ENCODE data around the gene PRSS16.

PRSS16 gene

DNA sequence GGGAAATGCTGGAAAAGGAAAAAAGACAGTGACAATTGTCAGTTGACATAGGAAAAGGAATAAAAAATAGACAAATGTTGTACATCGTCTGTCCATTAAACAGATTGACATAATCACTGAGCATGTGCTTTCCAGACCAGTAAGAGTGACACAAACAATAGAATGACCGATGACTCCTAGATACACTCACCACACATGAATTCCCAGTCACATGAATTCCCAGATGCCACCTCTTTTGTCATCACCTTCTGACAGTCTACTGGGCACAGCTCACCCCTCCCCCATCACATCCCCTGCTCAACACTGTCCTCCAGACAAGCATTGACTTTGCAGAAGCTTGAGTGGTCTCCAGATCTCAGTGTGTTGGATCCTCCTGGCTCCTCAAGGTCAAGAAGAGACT, 38.6 kb downstream of the PRSS16 start:
- TF ChIP-seq, protein P1, sequence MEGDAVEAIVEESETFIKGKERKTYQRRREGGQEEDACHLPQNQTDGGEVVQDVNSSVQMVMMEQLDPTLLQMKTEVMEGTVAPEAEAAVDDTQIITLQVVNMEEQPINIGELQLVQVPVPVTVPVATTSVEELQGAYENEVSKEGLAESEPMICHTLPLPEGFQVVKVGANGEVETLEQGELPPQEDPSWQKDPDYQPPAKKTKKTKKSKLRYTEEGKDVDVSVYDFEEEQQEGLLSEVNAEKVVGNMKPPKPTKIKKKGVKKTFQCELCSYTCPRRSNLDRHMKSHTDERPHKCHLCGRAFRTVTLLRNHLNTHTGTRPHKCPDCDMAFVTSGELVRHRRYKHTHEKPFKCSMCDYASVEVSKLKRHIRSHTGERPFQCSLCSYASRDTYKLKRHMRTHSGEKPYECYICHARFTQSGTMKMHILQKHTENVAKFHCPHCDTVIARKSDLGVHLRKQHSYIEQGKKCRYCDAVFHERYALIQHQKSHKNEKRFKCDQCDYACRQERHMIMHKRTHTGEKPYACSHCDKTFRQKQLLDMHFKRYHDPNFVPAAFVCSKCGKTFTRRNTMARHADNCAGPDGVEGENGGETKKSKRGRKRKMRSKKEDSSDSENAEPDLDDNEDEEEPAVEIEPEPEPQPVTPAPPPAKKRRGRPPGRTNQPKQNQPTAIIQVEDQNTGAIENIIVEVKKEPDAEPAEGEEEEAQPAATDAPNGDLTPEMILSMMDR (IDR thresholded peaks at IDR 0.05; ENCODE audit: low read depth, low read length), result no peak
- TF ChIP-seq EZH2phosphoT487 (IDR thresholded peaks at IDR 0.05; ENCODE audit: low read depth), result no peak
- Histone ChIP-seq H3K79me2 (ENCODE audit: low read length) (no peaks in the 10 kb centered on the region), H3K4me1 (ENCODE audit: low read length) (no peaks in the 10 kb centered on the region), H3K27ac (ENCODE audit: low read length) (no peak overlapping the region), H3K4me3 (ENCODE audit: low read length) (no peak overlapping the region), H3K27me3 (ENCODE audit: low read depth, low read length) (no peaks in the 10 kb centered on the region), H4K20me1 (ENCODE audit: insufficient read depth, low read length) (no peaks in the 10 kb centered on the region), H3K36me3 (replicated peaks; ENCODE audit: low read depth, low read length) (no peaks in the 10 kb centered on the region), H3K9me3 (ENCODE audit: insufficient read depth, low read length) (no peaks in the 10 kb centered on the region), H3K4me2 (ENCODE audit: low read length) (no peak overlapping the region), H3K9ac (ENCODE audit: low read length) (no peak overlapping the region), H2AFZ (ENCODE audit: low read depth, low read length) (no peak overlapping the region)

DNA sequence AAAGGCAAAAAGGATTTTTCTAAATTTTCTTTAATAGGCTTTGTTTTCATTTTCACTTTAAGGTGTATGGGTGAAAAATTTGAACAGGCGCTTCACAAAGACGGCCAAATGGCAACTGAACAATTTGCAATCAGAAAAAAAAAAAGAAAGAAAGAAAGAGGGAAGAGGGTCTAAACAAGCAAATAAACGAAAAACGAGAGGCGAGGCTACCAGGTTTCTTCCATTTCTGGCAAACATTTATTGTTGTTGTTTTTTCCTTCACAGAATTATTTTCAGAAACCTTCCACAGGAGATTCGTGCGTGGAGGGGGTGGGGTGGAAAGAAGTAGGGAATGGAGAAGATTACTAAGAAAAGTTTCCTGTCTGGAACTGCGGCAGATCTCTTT, 40.2 kb downstream of the PRSS16 start:
- Histone ChIP-seq H4K20me1 (ENCODE audit: insufficient read depth, low read length) (no peaks in the 10 kb centered on the region), H3K4me2 (ENCODE audit: low read length) (no peak overlapping the region), H3K4me3 (ENCODE audit: low read length) (no peak overlapping the region), H3K79me2 (ENCODE audit: low read length) (no peaks in the 10 kb centered on the region), H2AFZ (ENCODE audit: low read depth, low read length) (no peak overlapping the region), H3K36me3 (replicated peaks; ENCODE audit: low read depth, low read length) (no peaks in the 10 kb centered on the region), H3K9ac (ENCODE audit: low read length) (no peak overlapping the region), H3K27ac (ENCODE audit: low read length) (no peak overlapping the region), H3K4me1 (ENCODE audit: low read length) (no peaks in the 10 kb centered on the region), H3K9me3 (ENCODE audit: insufficient read depth, low read length) (no peaks in the 10 kb centered on the region), H3K27me3 (ENCODE audit: low read depth, low read length) (no peaks in the 10 kb centered on the region)
- no peak for TF ChIP-seq EZH2phosphoT487 (IDR thresholded peaks at IDR 0.05; ENCODE audit: low read depth)
- TF ChIP-seq, protein P1 (IDR thresholded peaks at IDR 0.05; ENCODE audit: low read depth, low read length), result no peak

DNA sequence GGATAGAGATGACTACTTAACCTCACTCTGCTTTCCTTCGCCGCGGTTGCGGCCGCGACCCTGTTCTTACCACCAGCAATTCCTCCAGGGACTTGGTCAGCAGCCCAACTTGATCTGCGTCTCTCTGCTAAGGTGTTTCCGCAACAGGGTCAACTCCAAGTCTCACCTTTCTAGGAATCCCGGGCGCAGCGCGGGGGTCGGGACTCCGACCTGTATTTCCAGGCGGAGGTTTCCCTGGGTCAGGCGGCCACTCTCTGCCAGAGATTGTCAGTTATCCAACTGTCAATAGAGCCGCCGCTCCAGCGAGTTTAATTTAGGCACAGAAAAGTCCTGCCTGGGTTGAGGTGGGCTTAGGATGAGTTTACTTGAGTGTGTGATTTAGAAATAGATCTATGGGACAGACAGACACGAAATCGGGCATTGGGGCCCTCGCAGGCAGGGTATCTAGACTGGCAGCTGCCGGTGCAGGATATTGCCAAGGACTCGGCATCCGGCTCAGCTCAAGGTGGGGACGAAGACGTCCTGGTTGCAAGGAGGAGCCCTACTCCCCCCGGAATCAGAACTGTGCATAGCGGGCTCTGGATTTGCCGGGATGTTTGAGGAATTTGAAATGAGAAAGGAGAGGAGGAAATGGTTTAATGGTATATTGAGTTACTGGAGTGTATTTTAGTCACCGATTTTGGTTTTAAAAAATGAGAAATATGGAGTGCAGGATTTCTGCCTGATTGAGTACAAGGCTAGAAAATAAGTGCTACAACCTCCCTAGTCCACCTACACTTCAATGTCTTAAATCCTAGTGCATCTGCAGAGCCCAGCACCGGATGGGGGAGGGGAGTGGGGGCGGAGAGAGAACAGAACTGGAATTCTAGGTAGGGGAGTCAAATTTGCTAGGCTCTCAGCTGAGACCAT, 40.9 kb downstream of the PRSS16 start:
- TF ChIP-seq, protein P1 (IDR thresholded peaks at IDR 0.05; ENCODE audit: low read depth, low read length), result no peak
- TF ChIP-seq EZH2phosphoT487 (IDR thresholded peaks at IDR 0.05; ENCODE audit: low read depth), result no peak
- Histone ChIP-seq H3K9ac (ENCODE audit: low read length) (no peak overlapping the region), H2AFZ (ENCODE audit: low read depth, low read length) (no peak overlapping the region), H3K4me3 (ENCODE audit: low read length) (no peak overlapping the region), H3K4me2 (ENCODE audit: low read length) (no peak overlapping the region), H3K27ac (ENCODE audit: low read length) (no peak overlapping the region), H3K27me3 (ENCODE audit: low read depth, low read length) (no peaks in the 10 kb centered on the region), H4K20me1 (ENCODE audit: insufficient read depth, low read length) (no peaks in the 10 kb centered on the region), H3K36me3 (replicated peaks; ENCODE audit: low read depth, low read length) (no peaks in the 10 kb centered on the region), H3K9me3 (ENCODE audit: insufficient read depth, low read length) (no peaks in the 10 kb centered on the region), H3K4me1 (ENCODE audit: low read length) (no peaks in the 10 kb centered on the region), H3K79me2 (ENCODE audit: low read length) (no peaks in the 10 kb centered on the region)

DNA sequence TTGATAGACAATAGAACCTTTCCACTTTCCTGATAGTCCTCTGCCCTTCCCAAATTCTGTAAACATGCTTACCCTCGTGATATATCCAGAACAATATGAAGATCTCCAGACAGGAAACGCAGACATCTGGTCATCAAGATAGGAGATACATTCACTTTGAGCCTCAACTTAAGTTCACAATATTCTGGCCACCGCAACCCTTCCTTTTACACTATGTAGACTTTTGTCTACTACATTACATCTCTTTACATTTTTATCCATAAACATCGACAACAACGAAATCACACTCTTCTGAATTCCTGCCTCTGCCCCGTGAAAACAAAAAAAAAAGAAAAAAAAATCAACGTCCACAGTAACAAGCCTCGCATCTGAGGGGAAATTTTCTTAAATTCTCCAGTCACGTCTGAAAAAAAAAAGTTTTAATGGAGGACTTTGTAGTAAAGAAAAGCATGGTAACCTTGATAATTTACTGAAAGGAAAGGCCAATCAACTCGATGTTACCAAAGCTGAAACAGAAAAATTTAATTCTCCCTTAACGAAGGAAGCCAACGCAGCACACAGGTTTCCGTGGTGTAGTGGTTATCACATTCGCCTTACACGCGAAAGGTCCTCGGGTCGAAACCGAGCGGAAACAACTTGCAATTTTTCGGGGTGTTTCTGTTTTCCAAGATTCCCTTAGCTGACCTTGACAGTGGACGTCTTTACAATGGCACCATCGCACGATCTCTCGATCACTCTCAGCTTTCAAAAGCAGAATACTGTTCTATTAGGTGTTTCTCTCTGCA, 42.8 kb downstream of the PRSS16 start:
- no peak overlapping the region for H3K9ac ChIP-seq (ENCODE audit: low read length)
- no peaks in the 10 kb centered on the region for H3K9me3 ChIP-seq (ENCODE audit: insufficient read depth, low read length)
- TF ChIP-seq EZH2phosphoT487 (IDR thresholded peaks at IDR 0.05; ENCODE audit: low read depth), result no peak
- TF ChIP-seq, protein P1 (IDR thresholded peaks at IDR 0.05; ENCODE audit: low read depth, low read length), result no peak
- H2AFZ ChIP-seq (ENCODE audit: low read depth, low read length), result no peak overlapping the region
- no peak overlapping the region for H3K4me2 ChIP-seq (ENCODE audit: low read length)
- H3K36me3 ChIP-seq (replicated peaks; ENCODE audit: low read depth, low read length), result no peaks in the 10 kb centered on the region
- H3K4me3 ChIP-seq (ENCODE audit: low read length), result no peak overlapping the region
- no peaks in the 10 kb centered on the region for H3K27me3 ChIP-seq (ENCODE audit: low read depth, low read length)
- H3K4me1 ChIP-seq (ENCODE audit: low read length), result no peaks in the 10 kb centered on the region
- H4K20me1 ChIP-seq (ENCODE audit: insufficient read depth, low read length), result no peaks in the 10 kb centered on the region
- H3K79me2 ChIP-seq (ENCODE audit: low read length), result no peaks in the 10 kb centered on the region
- H3K27ac ChIP-seq (ENCODE audit: low read length), result no peak overlapping the region
